Measurements from ENCODE around the gene TBXAS1.

The TBXAS1 gene

GRCh38 chr7:140016540-140016939 is 187.5 kb downstream of the TBXAS1 start:
- no peaks in the 10 kb centered on the region for H3K36me3 ChIP-seq (ENCODE audit: control insufficient read depth in 2 of 2, insufficient read depth in 1 of 2, low read length in 2 of 2)
- H3K9me3 ChIP-seq (ENCODE audit: control insufficient read depth, insufficient read depth, low read depth, low read length): no peaks in the 10 kb centered on the region
- POLR2A ChIA-PET: no interaction called here
- no peak overlapping the region for H3K27ac ChIP-seq (ENCODE audit: extremely low read depth, low read depth, low read length)
- no peak overlapping the region for H3K4me3 ChIP-seq (ENCODE audit: low read depth, low read length)
- CTCF ChIA-PET: interaction anchor here (2.8 kb wide), 1 partner anchor 10 kb away, joined by 12 read pairs; no protein-coding TSS in a partner anchor
- no peaks in the 10 kb centered on the region for H3K4me1 ChIP-seq (ENCODE audit: control insufficient read depth, insufficient read depth, low read length)
- TF ChIP-seq ZNF423 (tag by site-specific recombination; IDR thresholded peaks at IDR 0.05) (no peak), ZBTB26 (tag by site-specific recombination; optimal IDR thresholded peaks at IDR 0.05) (no peak), ZNF792 (tag by site-specific recombination; IDR thresholded peaks at IDR 0.05) (no peak), ZNF621 (tag by site-specific recombination; IDR thresholded peaks at IDR 0.05) (no peak), REPIN1 (tag by site-specific recombination; IDR thresholded peaks at IDR 0.05; ENCODE audit: low read depth) (no peak), KLF17 (tag by site-specific recombination; IDR thresholded peaks at IDR 0.05) (no peak), ZFP41 (tag by site-specific recombination; IDR thresholded peaks at IDR 0.05; ENCODE audit: borderline replicate concordance) (no peak), ZBTB48 (tag by site-specific recombination; IDR thresholded peaks at IDR 0.05) (no peak), ZNF121 (tag by site-specific recombination; IDR thresholded peaks at IDR 0.05) (no peak), ZNF211 (tag by site-specific recombination; IDR thresholded peaks at IDR 0.05; ENCODE audit: low read depth) (no peak), ZNF560 (tag by site-specific recombination; IDR thresholded peaks at IDR 0.05; ENCODE audit: borderline replicate concordance) (no peak), ZNF2 (tag by site-specific recombination; IDR thresholded peaks at IDR 0.05) (no peak), ZNF292 (tag by site-specific recombination; IDR thresholded peaks at IDR 0.05; ENCODE audit: borderline replicate concordance, low read depth) (no peak), ZNF24 (tag by site-specific recombination; IDR thresholded peaks at IDR 0.05) (no peak), ZNF112 (tag by site-specific recombination; IDR thresholded peaks at IDR 0.05) (no peak), ZNF677 (tag by site-specific recombination; IDR thresholded peaks at IDR 0.05) (no peak), SCRT1 (tag by site-specific recombination; IDR thresholded peaks at IDR 0.05; ENCODE audit: borderline replicate concordance) (no peak), SP2 (tag by site-specific recombination; IDR thresholded peaks at IDR 0.05) (no peak)
- TF ChIP-seq, protein P1, sequence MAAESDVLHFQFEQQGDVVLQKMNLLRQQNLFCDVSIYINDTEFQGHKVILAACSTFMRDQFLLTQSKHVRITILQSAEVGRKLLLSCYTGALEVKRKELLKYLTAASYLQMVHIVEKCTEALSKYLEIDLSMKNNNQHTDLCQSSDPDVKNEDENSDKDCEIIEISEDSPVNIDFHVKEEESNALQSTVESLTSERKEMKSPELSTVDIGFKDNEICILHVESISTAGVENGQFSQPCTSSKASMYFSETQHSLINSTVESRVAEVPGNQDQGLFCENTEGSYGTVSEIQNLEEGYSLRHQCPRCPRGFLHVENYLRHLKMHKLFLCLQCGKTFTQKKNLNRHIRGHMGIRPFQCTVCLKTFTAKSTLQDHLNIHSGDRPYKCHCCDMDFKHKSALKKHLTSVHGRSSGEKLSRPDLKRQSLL (tag by site-specific recombination; IDR thresholded peaks at IDR 0.05): no peak
- TF ChIP-seq, protein P2, sequence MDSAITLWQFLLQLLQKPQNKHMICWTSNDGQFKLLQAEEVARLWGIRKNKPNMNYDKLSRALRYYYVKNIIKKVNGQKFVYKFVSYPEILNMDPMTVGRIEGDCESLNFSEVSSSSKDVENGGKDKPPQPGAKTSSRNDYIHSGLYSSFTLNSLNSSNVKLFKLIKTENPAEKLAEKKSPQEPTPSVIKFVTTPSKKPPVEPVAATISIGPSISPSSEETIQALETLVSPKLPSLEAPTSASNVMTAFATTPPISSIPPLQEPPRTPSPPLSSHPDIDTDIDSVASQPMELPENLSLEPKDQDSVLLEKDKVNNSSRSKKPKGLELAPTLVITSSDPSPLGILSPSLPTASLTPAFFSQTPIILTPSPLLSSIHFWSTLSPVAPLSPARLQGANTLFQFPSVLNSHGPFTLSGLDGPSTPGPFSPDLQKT (IDR thresholded peaks at IDR 0.05; ENCODE audit: borderline replicate concordance, low read depth, low read length): no peak

GRCh38 chr7:140017034-140017433 is 188.0 kb downstream of the TBXAS1 start:
- POLR2A ChIA-PET: no interaction called here
- Histone ChIP-seq H3K4me3 (ENCODE audit: low read depth, low read length) (no peak overlapping the region), H3K9me3 (ENCODE audit: control insufficient read depth, insufficient read depth, low read depth, low read length) (no peaks in the 10 kb centered on the region), H3K4me1 (ENCODE audit: control insufficient read depth, insufficient read depth, low read length) (no peaks in the 10 kb centered on the region), H3K27ac (ENCODE audit: extremely low read depth, low read depth, low read length) (no peak overlapping the region), H3K36me3 (ENCODE audit: control insufficient read depth in 2 of 2, insufficient read depth in 1 of 2, low read length in 2 of 2) (no peaks in the 10 kb centered on the region)
- CTCF ChIA-PET: interaction anchor here (2.8 kb wide), 1 partner anchor 11 kb away, joined by 12 read pairs; no protein-coding TSS in a partner anchor
- TF ChIP-seq, protein P1 (tag by site-specific recombination; IDR thresholded peaks at IDR 0.05): no peak
- TF ChIP-seq ZNF223 (tag by site-specific recombination; IDR thresholded peaks at IDR 0.05) (no peak), KLF9 (tag by site-specific recombination; IDR thresholded peaks at IDR 0.05; ENCODE audit: low read depth) (0 out of 2 replicates have a peak, but pooled peaks have one; percentile 15)
